HCT116 (cell line): ENCODE measurements around the gene MYRFL. TPM values are rescaled to one million over a fixed set of nuclear protein-coding genes. Genes with fewer than 3 reads are reported as not detected.

ENCODE experiments used
- ATAC-seq: fragments of 200-7000 bp; cut with Tn5 transposase; 2 replicates; pipeline ENCODE4 v1.9.1; 2020; ENCODE audit warnings: mild to moderate bottlenecking, moderate library complexity
- BruUV-seq: library from RNA; stranded (reverse); fragments of 400-500 nt; replicated peaks from 2 replicates; lab custom pipeline; 2021; lab: Mats Ljungman, UMichigan
- CTCF ChIA-PET: fragments of 300-600 bp; sonication (Branson Sonifier 250); formaldehyde crosslinking; loops from one replicate; lab custom pipeline; 2021; ENCODE audit warnings: antibody characterized with exemption; lab: Charles Lee
- POLR2A ChIA-PET: fragments of 300-600, 350-600 bp; sonication (Branson Sonifier 250); formaldehyde crosslinking; loops from one replicate; lab custom pipeline; 2021; ENCODE audit warnings: antibody characterized with exemption; lab: Charles Lee
- RAD21 ChIA-PET, 2 experiments: fragments of 300-600 bp; sonication (Branson Sonifier 250); formaldehyde crosslinking; loops; one replicate each; lab custom pipeline; 2023; ENCODE audit warnings: low total read pairs in 2 of 2; ENCODE audit not compliant: uncharacterized antibody in 2 of 2, unreplicated experiment in 2 of 2, low non-redundant PET in 1 of 2; lab: Charles Lee
- DNase-seq: peaks from one replicate; pipeline ENCODE4 v3.0.0-alpha.2; 2010; ENCODE audit warnings: low read depth, low spot score
- H2AFZ ChIP-seq: fragments of 200-600 bp; shearing (Covaris generic), sonication (generic); 2 replicates; pipeline ENCODE4 v1.6.1; 2017; ENCODE audit warnings: low read depth, mixed run types, mixed read lengths, antibody characterized with exemption, low read length; ENCODE audit not compliant: poor library complexity, severe bottlenecking
- H3K27ac ChIP-seq: 2 replicates; pipeline ENCODE4 v1.5.1; 2012; ENCODE audit warnings: low read depth, low read length
- H3K27me3 ChIP-seq: fragments of 200-600 bp; sonication (generic); 2 replicates; pipeline ENCODE4 v1.6.1; 2016; ENCODE audit warnings: mixed run types, low read length, mixed read lengths; ENCODE audit not compliant: insufficient read depth
- H3K36me3 ChIP-seq, 2 experiments: fragments of 200-500 bp in 1 of 2; fragments of 200-600 bp in 1 of 2; sonication (Bioruptor generic) in 1 of 2; sonication (generic) in 1 of 2; 2 replicates each; pipeline versions ENCODE4 v1.5.1 to v1.6.1; 2014 to 2016; ENCODE audit warnings: low read length in 2 of 2, inconsistent platforms in 1 of 2, mixed read lengths in 1 of 2, mixed run types in 1 of 2; ENCODE audit not compliant: insufficient read depth in 2 of 2, control insufficient read depth in 1 of 2
- H3K4me1 ChIP-seq, 2 experiments: fragments of 200-600 bp in 1 of 2; sonication (generic) in 1 of 2; 2 replicates each; pipeline versions ENCODE4 v1.5.1 to v1.6.1; 2012 to 2017; ENCODE audit warnings: low read length in 2 of 2, inconsistent platforms in 1 of 2, mild to moderate bottlenecking in 1 of 2, mixed read lengths in 1 of 2, mixed run types in 1 of 2, moderate library complexity in 1 of 2; ENCODE audit not compliant: insufficient read depth in 2 of 2, control insufficient read depth in 1 of 2
- H3K4me2 ChIP-seq: fragments of 200-600 bp; sonication (generic); 2 replicates; pipeline ENCODE4 v1.6.1; 2017; ENCODE audit warnings: mixed run types, low read length, mixed read lengths
- H3K4me3 ChIP-seq, 2 experiments: fragments of 200-600 bp in 1 of 2; sonication (generic) in 1 of 2; replicated peaks in 1 of 2; 2 replicates each; pipeline ENCODE4 v1.5.1; 2011 to 2016; ENCODE audit warnings: low read length in 2 of 2, control low read depth in 1 of 2, low read depth in 1 of 2, mild to moderate bottlenecking in 1 of 2, mixed read lengths in 1 of 2, mixed run types in 1 of 2
- H3K79me2 ChIP-seq: fragments of 200-600 bp; sonication (generic); 2 replicates; pipeline ENCODE4 v1.6.1; 2017; ENCODE audit warnings: mild to moderate bottlenecking, mixed run types, low read length, moderate library complexity, mixed read lengths; ENCODE audit not compliant: insufficient read depth
- H3K9ac ChIP-seq: fragments of 200-600 bp; sonication (generic); 2 replicates; pipeline ENCODE4 v1.6.1; 2016; ENCODE audit warnings: low read length, mixed read lengths
- H3K9me2 ChIP-seq: fragments of 200-600 bp; sonication (generic), shearing (Covaris generic); 2 replicates; pipeline ENCODE4 v1.6.1; 2017; ENCODE audit warnings: mixed run types, mild to moderate bottlenecking, moderate library complexity; ENCODE audit not compliant: insufficient read depth
- H3K9me3 ChIP-seq, 2 experiments: fragments of 200-500 bp in 1 of 2; fragments of 200-600 bp in 1 of 2; sonication (Bioruptor generic) in 1 of 2; sonication (generic) in 1 of 2; 2 replicates each; pipeline ENCODE4 v1.6.1; 2014 to 2017; ENCODE audit warnings: low read length in 2 of 2, mixed read lengths in 2 of 2, inconsistent platforms in 1 of 2, low read depth in 1 of 2, mild to moderate bottlenecking in 1 of 2, mixed run types in 1 of 2, moderate library complexity in 1 of 2; ENCODE audit not compliant: control insufficient read depth in 1 of 2, insufficient read depth in 1 of 2
- H4K20me1 ChIP-seq: fragments of 200-600 bp; sonication (generic), shearing (Covaris generic); 2 replicates; pipeline ENCODE4 v1.6.1; 2017; ENCODE audit warnings: mixed run types, mild to moderate bottlenecking, moderate library complexity; ENCODE audit not compliant: insufficient read depth
- CBX3 ChIP-seq: IDR thresholded peaks from 2 replicates; pipeline ENCODE4 v1.6.1; 2012; ENCODE audit warnings: low read depth
- CEBPB ChIP-seq: IDR thresholded peaks from 2 replicates; pipeline ENCODE4 v1.6.1; 2012; ENCODE audit warnings: low read depth
- EGR1 ChIP-seq: IDR thresholded peaks from 2 replicates; pipeline ENCODE4 v1.6.1; 2012; ENCODE audit warnings: low read depth
- ELF1 ChIP-seq: IDR thresholded peaks from 2 replicates; pipeline ENCODE4 v1.6.1; 2012; ENCODE audit warnings: low read depth, borderline replicate concordance
- EZH2 ChIP-seq: fragments of 200-600 bp; sonication (generic); IDR thresholded peaks from 2 replicates; pipeline ENCODE4 v1.6.1; 2017; ENCODE audit warnings: antibody characterized with exemption, mixed run types
- EZH2phosphoT487 ChIP-seq: fragments of 200-600 bp; IDR thresholded peaks from 2 replicates; pipeline ENCODE4 v1.6.1; 2018; ENCODE audit warnings: antibody characterized with exemption, borderline replicate concordance
- POLR2A ChIP-seq: IDR thresholded peaks from 2 replicates; pipeline ENCODE4 v1.7.0; 2011; ENCODE audit warnings: borderline replicate concordance; ENCODE audit not compliant: insufficient read depth, insufficient read length; ENCODE audit errors: extremely low read depth
- RAD21 ChIP-seq: IDR thresholded peaks from 2 replicates; pipeline ENCODE4 v1.6.1; 2012; ENCODE audit warnings: low read depth, mild to moderate bottlenecking
- ZNF274 ChIP-seq: fragments of 200-500 bp; sonication (Bioruptor generic); IDR thresholded peaks from 2 replicates; pipeline ENCODE4 v1.6.1; 2014; ENCODE audit warnings: mild to moderate bottlenecking, low read depth, low read length, inconsistent platforms
- intact Hi-C: fragments of 100-400 bp; cut with micrococcal nuclease; formaldehyde crosslinking; loops from 2 replicates; pipeline ENCODE4 v1.10.0; 2022
- total RNA-seq: library from RNA; stranded (reverse); gene quantifications from one replicate; pipeline ENCODE4 v1.2.1, GENCODE V29; 2021; ENCODE audit not compliant: unreplicated experiment
- TF ChIP-seq, protein P1 (sequence below): IDR thresholded peaks from 2 replicates; pipeline ENCODE4 v1.6.1; 2012
- TF ChIP-seq, protein P2 (sequence below): IDR thresholded peaks from 2 replicates; pipeline ENCODE4 v1.6.1; 2012; ENCODE audit warnings: low read depth

MYRFL gene
- total RNA-seq, 1 experiment from 2014 or later: 0.30 TPM

DNA sequence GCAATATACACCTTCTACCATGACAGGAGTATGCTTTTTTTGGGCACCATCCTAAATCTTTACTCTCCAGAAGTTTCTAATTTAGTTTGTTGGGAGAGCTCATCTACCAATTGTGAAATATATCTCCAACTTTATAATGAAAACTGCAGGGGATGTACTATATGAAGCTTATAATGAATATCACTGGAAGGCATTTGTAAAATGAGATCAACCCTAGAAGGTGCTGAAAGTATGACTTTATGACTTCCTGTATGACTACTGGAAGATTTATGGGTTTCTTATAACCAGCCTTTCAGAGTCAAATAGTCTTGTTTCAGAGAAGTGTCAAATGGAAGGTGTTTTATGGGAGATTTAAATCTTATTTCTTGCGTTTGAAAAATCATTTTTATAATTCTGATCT is 122.9 kb downstream of the MYRFL start (continued):
- TF ChIP-seq EZH2 (no peak), ELF1 (no peak)

DNA sequence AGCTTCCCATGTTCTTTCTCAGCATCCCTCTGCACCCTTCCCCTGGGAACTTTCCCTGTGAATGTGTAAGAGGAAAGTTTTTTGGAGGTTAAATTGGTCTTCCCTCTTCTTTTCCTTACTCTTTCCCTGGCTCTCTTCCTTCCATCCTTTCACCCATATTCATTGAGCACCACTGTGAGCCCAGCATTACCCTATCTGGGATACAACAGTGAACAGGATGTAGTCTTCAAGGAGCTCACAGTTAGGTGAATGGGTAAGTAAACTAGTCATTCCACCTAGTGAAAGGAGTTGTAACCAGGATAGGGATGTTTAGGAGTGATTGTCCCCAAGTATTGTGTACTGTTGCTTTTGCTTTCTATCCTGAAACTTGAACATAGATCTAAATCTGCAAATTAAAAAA is 123.8 kb downstream of the MYRFL start:
- Histone ChIP-seq H4K20me1 (no peaks in the 10 kb centered on the region), H3K4me1 (no peaks in the 10 kb centered on the region), H3K27me3 (no peaks in the 10 kb centered on the region), H3K9me3 (no peaks in the 10 kb centered on the region; a peak in 1 of 4 replicates), H3K36me3 (no peaks in the 10 kb centered on the region), H3K9me2 (no peaks in the 10 kb centered on the region), H3K27ac (no peak overlapping the region), H3K79me2 (no peaks in the 10 kb centered on the region), H3K4me2 (no peak overlapping the region), H2AFZ (no peak overlapping the region), H3K9ac (no peak overlapping the region), H3K4me3 (no peak overlapping the region)
- ChIA-PET RAD21 (no interaction called here), POLR2A (no interaction called here), CTCF (no interaction called here)
- no TSS peak for BruUV-seq
- TF ChIP-seq ZNF274 (no peak), EGR1 (no peak), EZH2phosphoT487 (no peak), EZH2 (no peak), ELF1 (no peak), CEBPB (no peak), RAD21 (no peak), CBX3 (no peak), POLR2A (no peak)
- TF ChIP-seq, protein P1, sequence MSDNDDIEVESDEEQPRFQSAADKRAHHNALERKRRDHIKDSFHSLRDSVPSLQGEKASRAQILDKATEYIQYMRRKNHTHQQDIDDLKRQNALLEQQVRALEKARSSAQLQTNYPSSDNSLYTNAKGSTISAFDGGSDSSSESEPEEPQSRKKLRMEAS: no peak
- TF ChIP-seq, protein P2, sequence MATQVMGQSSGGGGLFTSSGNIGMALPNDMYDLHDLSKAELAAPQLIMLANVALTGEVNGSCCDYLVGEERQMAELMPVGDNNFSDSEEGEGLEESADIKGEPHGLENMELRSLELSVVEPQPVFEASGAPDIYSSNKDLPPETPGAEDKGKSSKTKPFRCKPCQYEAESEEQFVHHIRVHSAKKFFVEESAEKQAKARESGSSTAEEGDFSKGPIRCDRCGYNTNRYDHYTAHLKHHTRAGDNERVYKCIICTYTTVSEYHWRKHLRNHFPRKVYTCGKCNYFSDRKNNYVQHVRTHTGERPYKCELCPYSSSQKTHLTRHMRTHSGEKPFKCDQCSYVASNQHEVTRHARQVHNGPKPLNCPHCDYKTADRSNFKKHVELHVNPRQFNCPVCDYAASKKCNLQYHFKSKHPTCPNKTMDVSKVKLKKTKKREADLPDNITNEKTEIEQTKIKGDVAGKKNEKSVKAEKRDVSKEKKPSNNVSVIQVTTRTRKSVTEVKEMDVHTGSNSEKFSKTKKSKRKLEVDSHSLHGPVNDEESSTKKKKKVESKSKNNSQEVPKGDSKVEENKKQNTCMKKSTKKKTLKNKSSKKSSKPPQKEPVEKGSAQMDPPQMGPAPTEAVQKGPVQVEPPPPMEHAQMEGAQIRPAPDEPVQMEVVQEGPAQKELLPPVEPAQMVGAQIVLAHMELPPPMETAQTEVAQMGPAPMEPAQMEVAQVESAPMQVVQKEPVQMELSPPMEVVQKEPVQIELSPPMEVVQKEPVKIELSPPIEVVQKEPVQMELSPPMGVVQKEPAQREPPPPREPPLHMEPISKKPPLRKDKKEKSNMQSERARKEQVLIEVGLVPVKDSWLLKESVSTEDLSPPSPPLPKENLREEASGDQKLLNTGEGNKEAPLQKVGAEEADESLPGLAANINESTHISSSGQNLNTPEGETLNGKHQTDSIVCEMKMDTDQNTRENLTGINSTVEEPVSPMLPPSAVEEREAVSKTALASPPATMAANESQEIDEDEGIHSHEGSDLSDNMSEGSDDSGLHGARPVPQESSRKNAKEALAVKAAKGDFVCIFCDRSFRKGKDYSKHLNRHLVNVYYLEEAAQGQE: no peak
- ATAC-seq (no peak), DNase-seq (no peak)
- intact Hi-C loops: no loop called here
